Measurements from ENCODE around the gene HPS3.

The HPS3 gene

DNA sequence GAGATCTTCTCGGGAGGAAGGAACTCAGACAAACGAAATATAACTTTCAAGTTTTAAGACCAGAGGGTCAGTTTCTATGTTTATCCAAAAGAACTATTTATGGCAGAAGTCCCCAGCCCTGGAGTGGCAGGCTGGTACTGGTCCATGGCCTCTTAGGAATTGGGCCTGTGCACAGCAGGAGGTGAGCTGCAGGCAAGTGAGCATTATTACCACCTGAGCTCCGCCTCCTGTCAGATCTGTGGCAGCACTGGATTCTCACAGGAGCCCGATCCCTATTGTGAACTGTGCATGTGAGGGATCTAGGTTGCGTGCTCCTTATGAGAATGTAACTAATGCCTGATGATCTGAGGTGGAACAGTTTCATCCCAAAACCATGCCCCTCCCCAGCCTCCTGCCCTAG, 14.3 kb upstream of the HPS3 start:
- no peak overlapping the region for H3K27ac ChIP-seq
- H3K27me3 ChIP-seq (replicated peaks): no peaks in the 10 kb centered on the region
- in situ Hi-C loops (cut with HindIII; ENCODE audit: low pct_ligation_motif_present, low sequenced_read_pairs): no loop called here
- no peak overlapping the region for H3K4me3 ChIP-seq (ENCODE audit: low read depth, low read length)
- TF ChIP-seq, protein P1, sequence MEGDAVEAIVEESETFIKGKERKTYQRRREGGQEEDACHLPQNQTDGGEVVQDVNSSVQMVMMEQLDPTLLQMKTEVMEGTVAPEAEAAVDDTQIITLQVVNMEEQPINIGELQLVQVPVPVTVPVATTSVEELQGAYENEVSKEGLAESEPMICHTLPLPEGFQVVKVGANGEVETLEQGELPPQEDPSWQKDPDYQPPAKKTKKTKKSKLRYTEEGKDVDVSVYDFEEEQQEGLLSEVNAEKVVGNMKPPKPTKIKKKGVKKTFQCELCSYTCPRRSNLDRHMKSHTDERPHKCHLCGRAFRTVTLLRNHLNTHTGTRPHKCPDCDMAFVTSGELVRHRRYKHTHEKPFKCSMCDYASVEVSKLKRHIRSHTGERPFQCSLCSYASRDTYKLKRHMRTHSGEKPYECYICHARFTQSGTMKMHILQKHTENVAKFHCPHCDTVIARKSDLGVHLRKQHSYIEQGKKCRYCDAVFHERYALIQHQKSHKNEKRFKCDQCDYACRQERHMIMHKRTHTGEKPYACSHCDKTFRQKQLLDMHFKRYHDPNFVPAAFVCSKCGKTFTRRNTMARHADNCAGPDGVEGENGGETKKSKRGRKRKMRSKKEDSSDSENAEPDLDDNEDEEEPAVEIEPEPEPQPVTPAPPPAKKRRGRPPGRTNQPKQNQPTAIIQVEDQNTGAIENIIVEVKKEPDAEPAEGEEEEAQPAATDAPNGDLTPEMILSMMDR (IDR thresholded peaks at IDR 0.05; ENCODE audit: low read depth, low read length, missing control alignments): no peak
- H3K36me3 ChIP-seq (replicated peaks): no peaks in the 10 kb centered on the region
- no peak for DNase-seq

DNA sequence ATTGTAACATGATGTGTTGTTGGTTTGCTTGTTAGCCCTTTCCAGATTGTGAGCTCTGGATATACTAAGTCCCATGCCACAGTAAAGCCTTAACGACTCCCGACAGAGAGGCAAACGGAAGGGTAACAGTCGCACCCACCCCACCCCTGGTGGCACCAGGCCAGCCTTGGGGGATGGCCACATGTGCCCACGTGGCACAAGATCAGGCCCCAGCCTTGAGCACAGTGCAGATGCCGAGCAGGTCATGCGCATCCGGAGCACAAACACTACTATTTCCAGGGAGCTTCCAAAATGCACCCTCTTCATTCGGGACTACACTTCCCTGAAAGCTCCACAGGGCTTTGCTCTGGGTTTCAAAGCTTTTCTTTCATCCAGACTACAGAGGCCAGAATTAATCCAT, 10.7 kb upstream of the HPS3 start:
- no peak overlapping the region for H3K27ac ChIP-seq
- DNase-seq: no peak
- H3K4me3 ChIP-seq (ENCODE audit: low read depth, low read length): no peak overlapping the region
- TF ChIP-seq, protein P1 (IDR thresholded peaks at IDR 0.05; ENCODE audit: low read depth, low read length, missing control alignments): no peak
- no peaks in the 10 kb centered on the region for H3K27me3 ChIP-seq (replicated peaks)
- no peaks in the 10 kb centered on the region for H3K36me3 ChIP-seq (replicated peaks)
- in situ Hi-C loops (cut with HindIII; ENCODE audit: low pct_ligation_motif_present, low sequenced_read_pairs): no loop called here

DNA sequence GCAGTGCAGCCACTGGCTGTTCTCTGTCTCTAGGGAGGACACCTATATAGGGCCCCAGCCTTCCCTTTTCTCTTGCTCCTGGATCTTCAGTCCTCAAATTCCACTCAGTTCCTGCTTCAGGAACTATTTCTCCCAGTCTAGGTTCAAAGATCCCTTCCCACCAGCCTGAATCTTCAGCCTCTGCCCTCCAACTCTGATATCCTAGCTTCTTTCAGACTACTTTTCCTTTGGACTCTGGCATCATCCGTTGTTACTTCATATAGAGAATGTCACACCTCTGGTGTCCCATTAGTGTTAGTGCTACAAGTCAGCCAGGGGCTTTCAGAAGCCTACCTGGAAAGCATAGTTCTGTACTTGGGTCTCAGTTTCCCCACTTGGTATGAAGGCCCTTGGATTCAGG, 10.0 kb upstream of the HPS3 start:
- no peaks in the 10 kb centered on the region for H3K27me3 ChIP-seq (replicated peaks)
- no peak for DNase-seq
- H3K4me3 ChIP-seq (ENCODE audit: low read depth, low read length): no peak overlapping the region
- in situ Hi-C loops (cut with HindIII; ENCODE audit: low pct_ligation_motif_present, low sequenced_read_pairs): no loop called here
- no peaks in the 10 kb centered on the region for H3K36me3 ChIP-seq (replicated peaks)
- no peak overlapping the region for H3K27ac ChIP-seq
- TF ChIP-seq, protein P1 (IDR thresholded peaks at IDR 0.05; ENCODE audit: low read depth, low read length, missing control alignments): no peak

DNA sequence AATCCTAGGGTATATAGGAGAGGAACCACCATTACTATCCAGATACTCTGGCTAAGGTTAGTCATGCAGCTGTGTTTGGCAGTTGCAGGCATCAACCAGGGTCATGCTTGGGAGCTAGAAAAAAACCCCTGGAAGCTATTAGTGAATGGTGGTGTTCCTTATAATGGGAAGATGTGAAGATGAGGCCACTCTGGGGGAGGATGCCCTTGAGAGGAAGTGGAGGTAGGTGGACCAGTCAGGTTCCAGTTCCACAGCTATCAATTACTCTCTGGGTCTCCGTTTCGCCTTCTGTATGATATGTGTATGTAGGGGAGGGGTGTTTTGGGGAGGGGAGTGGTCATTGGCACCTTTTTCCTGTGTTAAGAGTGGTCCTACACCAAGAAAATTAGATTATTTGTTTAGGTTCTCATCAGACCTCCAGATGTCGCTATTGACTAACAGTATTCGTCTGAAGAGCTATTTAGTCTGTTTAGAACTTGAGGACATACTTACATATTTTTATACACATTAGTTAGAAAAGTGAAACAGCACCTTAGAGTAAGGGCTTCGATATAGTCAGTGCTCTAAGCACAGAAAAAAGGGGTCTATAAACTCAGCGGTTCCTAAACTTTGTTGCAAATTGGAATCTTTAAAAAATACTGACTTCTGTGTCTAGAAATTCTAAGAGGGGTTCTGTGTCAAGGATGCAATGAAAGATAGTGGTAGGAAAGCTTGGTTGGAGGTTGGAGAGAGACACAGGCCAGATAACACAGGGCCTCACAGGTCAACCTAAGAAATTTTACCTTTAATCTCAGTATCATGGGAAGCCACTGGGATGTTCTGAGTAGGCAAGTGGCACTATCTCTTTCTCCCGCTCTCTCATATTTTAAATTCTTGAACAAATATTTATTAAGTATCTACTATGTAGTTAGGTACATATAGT, 9.1 kb upstream of the HPS3 start:
- in situ Hi-C loops (cut with HindIII; ENCODE audit: low pct_ligation_motif_present, low sequenced_read_pairs): no loop called here
- Histone ChIP-seq H3K27me3 (replicated peaks) (no peaks in the 10 kb centered on the region), H3K4me3 (ENCODE audit: low read depth, low read length) (no peak overlapping the region), H3K36me3 (replicated peaks) (no peaks in the 10 kb centered on the region), H3K27ac (no peak overlapping the region)
- peak; percentile 31 for DNase-seq
- TF ChIP-seq, protein P1 (IDR thresholded peaks at IDR 0.05; ENCODE audit: low read depth, low read length, missing control alignments): peak; percentile 41

DNA sequence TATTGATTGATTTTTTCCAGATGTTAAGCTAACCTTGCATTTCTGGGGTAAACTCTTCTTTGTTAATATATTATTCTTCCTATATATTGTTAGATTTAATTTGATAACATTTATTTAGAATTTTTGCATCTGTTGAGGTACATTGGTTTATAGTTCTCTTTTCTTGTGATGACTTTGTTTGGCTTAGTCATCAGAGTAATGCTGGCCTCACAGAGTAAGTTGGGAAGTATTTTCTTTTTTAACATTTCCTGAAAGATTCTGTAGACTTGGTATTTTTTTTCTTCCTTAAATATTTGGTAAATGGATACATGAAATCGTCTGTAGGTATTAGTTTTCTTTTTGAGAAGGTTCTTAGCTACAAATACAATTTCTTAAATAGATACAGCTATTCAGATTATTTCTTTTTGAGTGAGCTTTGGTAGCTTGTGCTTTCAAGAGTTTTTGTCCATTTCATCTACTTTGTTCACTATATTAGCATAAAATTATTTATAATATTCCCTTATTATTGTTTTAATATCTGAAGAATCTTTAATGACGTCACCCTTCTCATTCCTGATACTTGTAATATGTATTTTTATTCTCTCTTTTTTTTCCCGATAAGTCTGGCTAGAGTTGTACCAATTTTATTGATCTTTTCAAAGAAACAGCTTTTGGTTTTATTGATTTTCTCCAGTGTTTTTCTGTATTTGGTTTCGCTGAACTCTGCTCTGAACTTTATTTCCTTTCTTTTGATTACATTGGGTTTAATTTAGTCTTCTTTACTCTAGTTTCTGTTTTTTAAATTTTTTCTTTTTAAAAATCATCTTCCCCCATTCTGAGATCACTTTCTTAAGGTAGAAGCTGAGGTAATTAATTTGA, 6.5 kb upstream of the HPS3 start:
- H3K4me3 ChIP-seq (ENCODE audit: low read depth, low read length): no peak overlapping the region
- in situ Hi-C loops (cut with HindIII; ENCODE audit: low pct_ligation_motif_present, low sequenced_read_pairs): no loop called here
- DNase-seq: no peak
- H3K27me3 ChIP-seq (replicated peaks): no peaks in the 10 kb centered on the region
- H3K36me3 ChIP-seq (replicated peaks): no peaks in the 10 kb centered on the region
- H3K27ac ChIP-seq: no peak overlapping the region
- TF ChIP-seq, protein P1 (IDR thresholded peaks at IDR 0.05; ENCODE audit: low read depth, low read length, missing control alignments): no peak
